Measurements from ENCODE around the gene TBCCD1.

Gene TBCCD1

DNA sequence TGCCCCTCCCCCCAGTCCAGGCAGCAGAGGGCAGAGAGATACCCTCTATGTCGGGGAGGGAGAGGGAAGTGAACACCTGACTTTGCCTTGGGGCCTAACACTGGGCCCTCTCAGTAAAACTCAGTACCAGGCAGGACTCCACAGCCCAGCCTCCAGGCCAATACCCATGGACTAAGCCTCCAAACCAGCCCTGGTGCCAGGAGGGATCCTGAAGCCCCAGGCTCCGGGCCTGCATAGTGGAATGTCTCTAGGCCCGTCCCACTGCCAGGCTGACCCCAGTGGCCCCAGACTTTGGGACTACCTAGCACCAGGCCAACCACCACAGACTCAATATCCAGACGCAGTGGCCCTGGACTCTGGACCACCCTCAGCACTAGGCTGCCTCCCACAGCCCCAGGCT lies 69.5 kb downstream of the TBCCD1 start:
- TF ChIP-seq, protein P1, sequence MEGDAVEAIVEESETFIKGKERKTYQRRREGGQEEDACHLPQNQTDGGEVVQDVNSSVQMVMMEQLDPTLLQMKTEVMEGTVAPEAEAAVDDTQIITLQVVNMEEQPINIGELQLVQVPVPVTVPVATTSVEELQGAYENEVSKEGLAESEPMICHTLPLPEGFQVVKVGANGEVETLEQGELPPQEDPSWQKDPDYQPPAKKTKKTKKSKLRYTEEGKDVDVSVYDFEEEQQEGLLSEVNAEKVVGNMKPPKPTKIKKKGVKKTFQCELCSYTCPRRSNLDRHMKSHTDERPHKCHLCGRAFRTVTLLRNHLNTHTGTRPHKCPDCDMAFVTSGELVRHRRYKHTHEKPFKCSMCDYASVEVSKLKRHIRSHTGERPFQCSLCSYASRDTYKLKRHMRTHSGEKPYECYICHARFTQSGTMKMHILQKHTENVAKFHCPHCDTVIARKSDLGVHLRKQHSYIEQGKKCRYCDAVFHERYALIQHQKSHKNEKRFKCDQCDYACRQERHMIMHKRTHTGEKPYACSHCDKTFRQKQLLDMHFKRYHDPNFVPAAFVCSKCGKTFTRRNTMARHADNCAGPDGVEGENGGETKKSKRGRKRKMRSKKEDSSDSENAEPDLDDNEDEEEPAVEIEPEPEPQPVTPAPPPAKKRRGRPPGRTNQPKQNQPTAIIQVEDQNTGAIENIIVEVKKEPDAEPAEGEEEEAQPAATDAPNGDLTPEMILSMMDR (conservative IDR thresholded peaks at IDR 0.05; ENCODE audit: control insufficient read depth, insufficient read depth, low read depth, low read length): no peak
- no peak overlapping the region for H3K4me3 ChIP-seq (ENCODE audit: control insufficient read depth, low read depth, low read length)
- DNase-seq (ENCODE audit: low read depth): no peak

DNA sequence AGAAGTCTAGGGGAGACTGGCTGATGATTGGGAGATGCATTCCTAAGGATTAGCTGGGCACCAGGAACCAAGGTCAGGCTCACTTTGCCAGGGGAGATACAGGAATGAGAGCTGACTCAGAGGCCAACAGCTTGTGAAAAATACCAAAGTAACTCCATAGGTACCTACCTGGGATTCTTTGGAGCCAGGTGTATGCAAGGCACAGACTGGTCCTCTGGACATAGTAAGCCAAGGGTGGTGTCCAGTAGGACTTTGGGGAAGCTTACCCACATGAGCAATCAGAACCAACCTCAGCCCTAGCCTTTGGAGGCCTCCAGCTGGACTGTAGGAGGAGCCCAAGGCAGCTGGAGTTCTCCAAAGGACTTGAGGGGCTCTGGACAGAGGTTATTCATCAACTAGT lies 70.5 kb downstream of the TBCCD1 start:
- TF ChIP-seq, protein P1 (conservative IDR thresholded peaks at IDR 0.05; ENCODE audit: control insufficient read depth, insufficient read depth, low read depth, low read length): no peak
- no peak for DNase-seq (ENCODE audit: low read depth)
- no peak overlapping the region for H3K4me3 ChIP-seq (ENCODE audit: control insufficient read depth, low read depth, low read length)
